K562 (cell line): Measurements from ENCODE around the gene DHDDS. TPM values are rescaled to one million over a fixed set of nuclear protein-coding genes. Genes with fewer than 3 reads are reported as not detected.

Experiments
- GATA2 ChIP-seq: sonication (generic); formaldehyde crosslinking; IDR thresholded peaks from 2 replicates; pipeline ENCODE4 v1.4.0; 2020; ENCODE audit warnings: mild to moderate bottlenecking, missing genetic modification reagents
- HDAC1 ChIP-seq, 2 experiments: fragments of 450-650 bp; IDR thresholded peaks; 2 replicates each; pipeline ENCODE4 v1.6.1; 2016 to 2017; ENCODE audit warnings: inconsistent platforms in 1 of 2, mild to moderate bottlenecking in 1 of 2, moderate library complexity in 1 of 2
- HDAC6 ChIP-seq: IDR thresholded peaks from 2 replicates; pipeline ENCODE4 v1.6.1; 2012; ENCODE audit warnings: low read depth, mild to moderate bottlenecking, control low read depth, inconsistent platforms, low read length, moderate library complexity
- KAT8 ChIP-seq: fragments of 450-650 bp; IDR thresholded peaks from 2 replicates; pipeline ENCODE4 v1.6.1; 2016; ENCODE audit warnings: low read depth, mild to moderate bottlenecking
- MAZ ChIP-seq, 2 experiments: fragments of 450-650 bp in 1 of 2; sonication (generic) in 1 of 2; formaldehyde crosslinking; IDR thresholded peaks in 1 of 2; conservative IDR thresholded peaks in 1 of 2; 2 replicates each; pipeline versions ENCODE4 v1.4.0 to v1.5.0; 2020; ENCODE audit warnings: mild to moderate bottlenecking in 1 of 2, missing genetic modification reagents in 1 of 2
- NR4A1 ChIP-seq, 2 experiments: fragments of 250-450 bp in 1 of 2; fragments of 450-650 bp in 1 of 2; sonication (Bioruptor Pico) in 1 of 2; IDR thresholded peaks; 2 replicates each; pipeline versions ENCODE4 v1.4.0 to v1.6.1; 2016 to 2020; ENCODE audit warnings: mild to moderate bottlenecking in 2 of 2, missing compliant biosample characterization in 1 of 2, missing genetic modification characterization in 1 of 2, moderate library complexity in 1 of 2
- NUFIP1 ChIP-seq: fragments of 450-650 bp; IDR thresholded peaks from 2 replicates; pipeline ENCODE4 v1.6.1; 2018; ENCODE audit not compliant: partially characterized antibody
- PHB ChIP-seq: fragments of 250-450 bp; sonication (Bioruptor Pico); IDR thresholded peaks from 2 replicates; pipeline ENCODE4 v1.5.0; 2021
- RBM22 ChIP-seq: fragments of 200-400 bp; formaldehyde crosslinking; IDR thresholded peaks from 2 replicates; pipeline ENCODE4 v1.6.1; 2018; ENCODE audit warnings: low read length, low read depth; ENCODE audit not compliant: poor library complexity, severe bottlenecking
- SAP30 ChIP-seq: fragments of 200-600 bp; sonication (generic); IDR thresholded peaks from 2 replicates; pipeline ENCODE4 v1.6.1; 2012; ENCODE audit warnings: borderline replicate concordance, low read depth, mild to moderate bottlenecking, moderate library complexity, low read length, control low read depth, inconsistent platforms; ENCODE audit not compliant: insufficient read depth, poor library complexity, severe bottlenecking
- SMARCA5 ChIP-seq: fragments of 450-650 bp; IDR thresholded peaks from 2 replicates; pipeline ENCODE4 v1.6.1; 2016
- SREBF2 ChIP-seq: sonication (generic); formaldehyde crosslinking; IDR thresholded peaks from 2 replicates; pipeline ENCODE4 v1.4.0; 2020; ENCODE audit warnings: mild to moderate bottlenecking, missing genetic modification reagents
- SRF ChIP-seq, 2 experiments: fragments of 250-450, 450-650 bp in 1 of 2; sonication (Bioruptor Pico) in 1 of 2; sonication (generic) in 1 of 2; formaldehyde crosslinking; IDR thresholded peaks; 2 replicates each; pipeline versions ENCODE4 v1.5.0 to v1.5.1; 2020 to 2022; ENCODE audit warnings: mild to moderate bottlenecking in 1 of 2, missing genetic modification reagents in 1 of 2
- SRSF1 ChIP-seq: fragments of 200-400 bp; formaldehyde crosslinking; IDR thresholded peaks from 2 replicates; pipeline ENCODE4 v1.6.1; 2017; ENCODE audit warnings: mild to moderate bottlenecking, low read depth, low read length, moderate library complexity
- ZEB2 ChIP-seq: fragments of 450-650 bp; IDR thresholded peaks from 2 replicates; pipeline ENCODE4 v1.6.1; 2016
- ZNF232 ChIP-seq: sonication (generic); formaldehyde crosslinking; IDR thresholded peaks from 2 replicates; pipeline ENCODE4 v1.8.0; 2022; ENCODE audit warnings: mild to moderate bottlenecking, missing genetic modification reagents
- ZNF3 ChIP-seq: fragments of 250-450 bp; sonication (Bioruptor Pico); IDR thresholded peaks from 2 replicates; pipeline ENCODE4 v1.5.0; 2021; ENCODE audit warnings: mild to moderate bottlenecking, moderate library complexity
- ZNF316 ChIP-seq: fragments of 450-650 bp; IDR thresholded peaks from 2 replicates; pipeline ENCODE4 v1.6.1; 2016
- ZNF696 ChIP-seq: fragments of 250-450 bp; sonication (Bioruptor Pico); conservative IDR thresholded peaks from 2 replicates; pipeline ENCODE4 v1.4.0; 2020; ENCODE audit warnings: mild to moderate bottlenecking, moderate library complexity
- ZNF785 ChIP-seq: fragments of 250-450 bp; sonication (Bioruptor Pico); IDR thresholded peaks from 2 replicates; pipeline ENCODE4 v1.4.0; 2020; ENCODE audit warnings: mild to moderate bottlenecking
- polyA plus RNA-seq, 8 experiments: library from polyadenylated mRNA; depleted of rRNA in 4 of 8; stranded (reverse) in 5 of 8; unstranded in 3 of 8; fragments of >200 nt; fragmentation: Nextera tagmentation in 2 of 8; fragmentation: Illumina TruSeq in 1 of 8; extraction: Ambion mirVana in 2 of 8; extraction: Trizol in 1 of 8; gene quantifications; 2 replicates each; pipeline versions ENCODE4 v1.2.1 to v1.2.3, GENCODE V29; 2011 to 2014; ENCODE audit warnings: inconsistent platforms in 1 of 8, missing spikeins in 1 of 8
- total RNA-seq, 7 experiments: library from RNA; depleted of rRNA in 6 of 7; stranded (reverse); fragments of >200 nt in 6 of 7; fragmentation: Illumina TruSeq in 2 of 7; extraction: Trizol in 2 of 7; gene quantifications; 2 replicates each; pipeline versions ENCODE4 v1.2.1 to v1.2.3, GENCODE V29; 2011 to 2021; ENCODE audit warnings: low replicate concordance in 1 of 7
- TF ChIP-seq, protein P1 (sequence below): sonication (generic); formaldehyde crosslinking; IDR thresholded peaks from 2 replicates; pipeline ENCODE4 v1.8.0; 2023; ENCODE audit warnings: mild to moderate bottlenecking, missing genetic modification reagents
- TF ChIP-seq, protein P2 (sequence below): sonication (generic); formaldehyde crosslinking; IDR thresholded peaks from 2 replicates; pipeline ENCODE4 v1.9.0; 2022; ENCODE audit warnings: mild to moderate bottlenecking, missing genetic modification reagents
- TF ChIP-seq, protein P3 (sequence below): fragments of 450-650 bp; IDR thresholded peaks from one replicate; pipeline ENCODE4 v1.6.1; 2018; ENCODE audit warnings: mild to moderate bottlenecking, moderate library complexity; ENCODE audit not compliant: partially characterized antibody

The DHDDS gene
- total and polyA plus RNA-seq, 9 of the 15 experiments (the other 6 are each of a cell fraction or from before 2014, with no cell fraction given): 33.3 to 55.0 (median 44.3) TPM

- TF ChIP-seq, protein P1, sequence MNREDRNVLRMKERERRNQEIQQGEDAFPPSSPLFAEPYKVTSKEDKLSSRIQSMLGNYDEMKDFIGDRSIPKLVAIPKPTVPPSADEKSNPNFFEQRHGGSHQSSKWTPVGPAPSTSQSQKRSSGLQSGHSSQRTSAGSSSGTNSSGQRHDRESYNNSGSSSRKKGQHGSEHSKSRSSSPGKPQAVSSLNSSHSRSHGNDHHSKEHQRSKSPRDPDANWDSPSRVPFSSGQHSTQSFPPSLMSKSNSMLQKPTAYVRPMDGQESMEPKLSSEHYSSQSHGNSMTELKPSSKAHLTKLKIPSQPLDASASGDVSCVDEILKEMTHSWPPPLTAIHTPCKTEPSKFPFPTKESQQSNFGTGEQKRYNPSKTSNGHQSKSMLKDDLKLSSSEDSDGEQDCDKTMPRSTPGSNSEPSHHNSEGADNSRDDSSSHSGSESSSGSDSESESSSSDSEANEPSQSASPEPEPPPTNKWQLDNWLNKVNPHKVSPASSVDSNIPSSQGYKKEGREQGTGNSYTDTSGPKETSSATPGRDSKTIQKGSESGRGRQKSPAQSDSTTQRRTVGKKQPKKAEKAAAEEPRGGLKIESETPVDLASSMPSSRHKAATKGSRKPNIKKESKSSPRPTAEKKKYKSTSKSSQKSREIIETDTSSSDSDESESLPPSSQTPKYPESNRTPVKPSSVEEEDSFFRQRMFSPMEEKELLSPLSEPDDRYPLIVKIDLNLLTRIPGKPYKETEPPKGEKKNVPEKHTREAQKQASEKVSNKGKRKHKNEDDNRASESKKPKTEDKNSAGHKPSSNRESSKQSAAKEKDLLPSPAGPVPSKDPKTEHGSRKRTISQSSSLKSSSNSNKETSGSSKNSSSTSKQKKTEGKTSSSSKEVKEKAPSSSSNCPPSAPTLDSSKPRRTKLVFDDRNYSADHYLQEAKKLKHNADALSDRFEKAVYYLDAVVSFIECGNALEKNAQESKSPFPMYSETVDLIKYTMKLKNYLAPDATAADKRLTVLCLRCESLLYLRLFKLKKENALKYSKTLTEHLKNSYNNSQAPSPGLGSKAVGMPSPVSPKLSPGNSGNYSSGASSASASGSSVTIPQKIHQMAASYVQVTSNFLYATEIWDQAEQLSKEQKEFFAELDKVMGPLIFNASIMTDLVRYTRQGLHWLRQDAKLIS (CRISPR knock-in tag): 0 out of 2 replicates have a peak, but pooled peaks have one; percentile 85
- no peak for TF ChIP-seq SRSF1
- 0 out of 2 replicates have a peak, but pooled peaks have one; percentile 32 for TF ChIP-seq SMARCA5
- no peak for TF ChIP-seq ZEB2
- TF ChIP-seq NUFIP1: no peak
- TF ChIP-seq GATA2 (CRISPR knock-in tag): no peak
- TF ChIP-seq RBM22: peak; percentile 90
- TF ChIP-seq PHB: peak; percentile 83; the same call in 1 of the 2 replicates
- TF ChIP-seq MAZ (CRISPR knock-in tag; conservative IDR thresholded peaks at IDR 0.05 in 1 of 2, IDR thresholded peaks at IDR 0.05 in 1 of 2): peak in 1 of 2 experiments; percentile 90; a peak in 3 of 4 replicates
- peak; percentile 86 for TF ChIP-seq SAP30
- TF ChIP-seq ZNF232: 0 out of 2 replicates have a peak, but pooled peaks have one; percentile 6
- peak; percentile 96; the same call in 1 of the 2 replicates for TF ChIP-seq SREBF2 (CRISPR knock-in tag)
- no peak for TF ChIP-seq NR4A1 (CRISPR knock-in tag; IDR thresholded peaks at IDR 0.05)
- 0 out of 2 replicates have a peak, but pooled peaks have one; percentile 27 for TF ChIP-seq NR4A1 (tag; IDR thresholded peaks at IDR 0.05)
- TF ChIP-seq, protein P2, sequence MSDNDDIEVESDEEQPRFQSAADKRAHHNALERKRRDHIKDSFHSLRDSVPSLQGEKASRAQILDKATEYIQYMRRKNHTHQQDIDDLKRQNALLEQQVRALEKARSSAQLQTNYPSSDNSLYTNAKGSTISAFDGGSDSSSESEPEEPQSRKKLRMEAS (CRISPR knock-in tag): peak; percentile 72
- no peak for TF ChIP-seq ZNF3 (CRISPR knock-in tag)
- no peak for TF ChIP-seq HDAC6
- TF ChIP-seq HDAC1 (IDR thresholded peaks at IDR 0.05): peak in 1 of 2 experiments; percentile 89; a peak in 2 of 4 replicates
- TF ChIP-seq, protein P3, sequence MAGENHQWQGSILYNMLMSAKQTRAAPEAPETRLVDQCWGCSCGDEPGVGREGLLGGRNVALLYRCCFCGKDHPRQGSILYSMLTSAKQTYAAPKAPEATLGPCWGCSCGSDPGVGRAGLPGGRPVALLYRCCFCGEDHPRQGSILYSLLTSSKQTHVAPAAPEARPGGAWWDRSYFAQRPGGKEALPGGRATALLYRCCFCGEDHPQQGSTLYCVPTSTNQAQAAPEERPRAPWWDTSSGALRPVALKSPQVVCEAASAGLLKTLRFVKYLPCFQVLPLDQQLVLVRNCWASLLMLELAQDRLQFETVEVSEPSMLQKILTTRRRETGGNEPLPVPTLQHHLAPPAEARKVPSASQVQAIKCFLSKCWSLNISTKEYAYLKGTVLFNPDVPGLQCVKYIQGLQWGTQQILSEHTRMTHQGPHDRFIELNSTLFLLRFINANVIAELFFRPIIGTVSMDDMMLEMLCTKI: no peak
- TF ChIP-seq KAT8: no peak
- TF ChIP-seq ZNF316: no peak
- no peak for TF ChIP-seq ZNF785 (CRISPR knock-in tag)
- no peak for TF ChIP-seq ZNF696 (CRISPR knock-in tag)
- peak; percentile 50 to 72; a peak in 2 of 4 replicates for TF ChIP-seq SRF (CRISPR knock-in tag; IDR thresholded peaks at IDR 0.05)
Measured at GRCh38 chr1:26471498-26472319, 39.6 kb downstream of the DHDDS start (continued).
